BLaER1 (cell line): ENCODE data around the gene PLEKHM1.

Experiments
- H3K27ac ChIP-seq: shearing (Covaris generic); formaldehyde crosslinking; 2 replicates; pipeline ENCODE4 v1.8.1; 2022
- H3K27me3 ChIP-seq: shearing (Covaris generic); formaldehyde crosslinking; 2 replicates; pipeline ENCODE4 v1.8.1; 2022
- H3K36me3 ChIP-seq: shearing (Covaris generic); formaldehyde crosslinking; 2 replicates; pipeline ENCODE4 v1.8.1; 2022
- H3K4me1 ChIP-seq: shearing (Covaris generic); formaldehyde crosslinking; 2 replicates; pipeline ENCODE4 v1.8.1; 2022
- H3K4me2 ChIP-seq: shearing (Covaris generic); formaldehyde crosslinking; 2 replicates; pipeline ENCODE4 v1.8.1; 2022
- H3K4me3 ChIP-seq: shearing (Covaris generic); formaldehyde crosslinking; 2 replicates; pipeline ENCODE4 v1.8.1; 2022
- H3K9ac ChIP-seq: shearing (Covaris generic); formaldehyde crosslinking; 2 replicates; pipeline ENCODE4 v1.8.1; 2022
- H3K9me3 ChIP-seq: shearing (Covaris generic); formaldehyde crosslinking; 2 replicates; pipeline ENCODE4 v1.8.1; 2022
- H4K20me1 ChIP-seq: shearing (Covaris generic); formaldehyde crosslinking; 2 replicates; pipeline ENCODE4 v1.8.1; 2022
- Cebpa-rat ChIP-seq: shearing (Covaris generic); IDR thresholded peaks from 2 replicates; pipeline ENCODE4 v1.8.1; 2022

The PLEKHM1 gene

DNA sequence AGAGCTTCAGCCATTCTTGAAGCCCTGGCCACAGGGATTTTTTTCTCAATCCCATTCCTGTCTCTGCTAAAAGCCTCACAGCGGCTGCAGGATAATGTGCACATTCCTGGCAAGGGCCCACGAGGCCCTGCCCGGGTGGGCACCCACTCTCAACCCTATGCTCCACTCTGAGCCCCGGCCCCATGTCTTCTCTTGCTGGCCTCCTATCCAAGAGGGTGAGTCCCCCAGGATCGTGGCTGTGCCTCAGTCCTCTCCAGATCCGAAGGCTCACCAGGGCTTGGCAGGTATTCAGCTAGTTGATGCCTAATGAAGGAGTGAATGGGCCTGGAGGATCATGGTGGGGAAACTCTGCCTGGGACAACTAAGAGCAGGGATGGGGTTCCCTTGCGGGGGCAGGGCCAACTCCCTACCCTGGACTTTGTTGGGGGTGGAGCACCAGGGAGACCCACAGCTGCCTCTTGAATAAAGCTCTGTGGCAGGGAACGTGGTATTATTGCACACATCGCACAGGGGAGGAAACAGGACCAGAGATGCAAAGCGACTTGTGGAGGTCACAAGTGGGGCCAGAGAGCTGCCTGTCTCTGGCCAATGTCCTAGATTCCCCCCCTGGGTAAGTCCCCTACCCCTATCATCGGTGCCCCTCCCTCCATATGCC, 63.2 kb downstream of the PLEKHM1 start:
- Histone ChIP-seq H3K9ac (no peak overlapping the region), H3K4me2 (peak overlapping the region; percentile 100), H3K4me1 (peaks cover 72% of the 10 kb centered on the region)

GRCh38 chr17:45426561-45426960, 64.0 kb downstream of the PLEKHM1 start:
- H3K4me2 ChIP-seq: peak overlapping the region; percentile 64; the same call in 1 of the 2 replicates
- H3K9ac ChIP-seq: no peak overlapping the region
- H4K20me1 ChIP-seq: 0 out of 2 replicates have a peak, but pooled peaks cover 6% of the 10 kb centered on the region
- no peaks in the 10 kb centered on the region for H3K27me3 ChIP-seq
- H3K27ac ChIP-seq: 0 out of 2 replicates have a peak overlapping the region, but pooled peaks have one; percentile 48
- TF ChIP-seq Cebpa-rat: no peak
- H3K4me1 ChIP-seq: peaks cover 66% of the 10 kb centered on the region
- no peaks in the 10 kb centered on the region for H3K36me3 ChIP-seq
- H3K4me3 ChIP-seq: no peak overlapping the region
- no peaks in the 10 kb centered on the region for H3K9me3 ChIP-seq

More for the DNA sequence above, 63.2 kb downstream of the PLEKHM1 start:
- Histone ChIP-seq H3K27me3 (no peaks in the 10 kb centered on the region), H3K9me3 (no peaks in the 10 kb centered on the region), H3K27ac (no peak overlapping the region), H3K4me3 (no peak overlapping the region), H4K20me1 (0 out of 2 replicates have a peak, but pooled peaks cover 6% of the 10 kb centered on the region), H3K36me3 (no peaks in the 10 kb centered on the region)
- no peak for TF ChIP-seq Cebpa-rat

DNA sequence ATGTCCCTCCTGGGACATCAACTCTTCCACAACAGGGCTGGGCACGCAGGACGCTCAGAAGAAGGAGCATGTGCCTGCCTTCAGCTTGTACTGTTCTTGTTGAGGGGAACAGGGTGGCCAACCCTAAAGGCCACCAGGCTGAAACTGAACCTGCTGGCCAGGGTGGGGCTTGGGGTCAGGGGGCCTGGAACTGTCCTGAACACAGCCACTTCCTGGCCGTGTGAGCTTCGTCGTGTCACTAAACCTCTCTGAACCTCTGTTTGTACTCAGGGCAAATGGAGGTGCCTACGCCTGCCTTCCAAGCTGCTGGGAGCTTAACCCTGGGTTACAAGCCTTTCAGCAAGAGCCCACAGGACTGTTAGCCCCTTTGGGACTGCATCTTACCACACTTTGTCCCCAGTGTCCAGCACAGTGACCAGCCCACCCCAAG, 64.5 kb downstream of the PLEKHM1 start:
- peak overlapping the region; percentile 64 for H3K4me2 ChIP-seq

GRCh38 chr17:45425125-45425983, 65.2 kb downstream of the PLEKHM1 start:
- Histone ChIP-seq H3K4me1 (peaks cover 54% of the 10 kb centered on the region), H3K4me2 (peak overlapping the region; percentile 64), H3K27me3 (no peaks in the 10 kb centered on the region), H3K9ac (0 out of 2 replicates have a peak overlapping the region, but pooled peaks have one; percentile 16), H3K27ac (peak overlapping the region; percentile 48), H3K4me3 (no peak overlapping the region), H3K36me3 (no peaks in the 10 kb centered on the region), H3K9me3 (no peaks in the 10 kb centered on the region), H4K20me1 (0 out of 2 replicates have a peak, but pooled peaks cover 6% of the 10 kb centered on the region)
- TF ChIP-seq Cebpa-rat: no peak

More for the DNA sequence above, 64.5 kb downstream of the PLEKHM1 start:
- H3K27ac ChIP-seq: peak overlapping the region; percentile 48; the same call in 1 of the 2 replicates
- 0 out of 2 replicates have a peak, but pooled peaks cover 6% of the 10 kb centered on the region for H4K20me1 ChIP-seq
- H3K9me3 ChIP-seq: no peaks in the 10 kb centered on the region
- H3K27me3 ChIP-seq: no peaks in the 10 kb centered on the region
- H3K9ac ChIP-seq: peak overlapping the region; percentile 16; the same call in 1 of the 2 replicates
- H3K36me3 ChIP-seq: no peaks in the 10 kb centered on the region
- no peak for TF ChIP-seq Cebpa-rat
- no peak overlapping the region for H3K4me3 ChIP-seq
- peaks cover 60% of the 10 kb centered on the region for H3K4me1 ChIP-seq

- no peak overlapping the region for H3K27ac ChIP-seq
- no peaks in the 10 kb centered on the region for H3K36me3 ChIP-seq
- TF ChIP-seq Cebpa-rat: no peak
- H3K4me2 ChIP-seq: peak overlapping the region; percentile 64; the same call in 1 of the 2 replicates
- H3K9me3 ChIP-seq: no peaks in the 10 kb centered on the region
- H3K9ac ChIP-seq: no peak overlapping the region
- peaks cover 48% of the 10 kb centered on the region for H3K4me1 ChIP-seq
- H4K20me1 ChIP-seq: 0 out of 2 replicates have a peak, but pooled peaks cover 6% of the 10 kb centered on the region
- no peak overlapping the region for H3K4me3 ChIP-seq
- H3K27me3 ChIP-seq: no peaks in the 10 kb centered on the region
These were observed 65.8 kb downstream of the PLEKHM1 start for GRCh38 chr17:45424769-45425124.

GRCh38 chr17:45423975-45424335, 66.6 kb downstream of the PLEKHM1 start:
- Histone ChIP-seq H4K20me1 (no peaks in the 10 kb centered on the region), H3K9ac (no peak overlapping the region)
- no peak for TF ChIP-seq Cebpa-rat

DNA sequence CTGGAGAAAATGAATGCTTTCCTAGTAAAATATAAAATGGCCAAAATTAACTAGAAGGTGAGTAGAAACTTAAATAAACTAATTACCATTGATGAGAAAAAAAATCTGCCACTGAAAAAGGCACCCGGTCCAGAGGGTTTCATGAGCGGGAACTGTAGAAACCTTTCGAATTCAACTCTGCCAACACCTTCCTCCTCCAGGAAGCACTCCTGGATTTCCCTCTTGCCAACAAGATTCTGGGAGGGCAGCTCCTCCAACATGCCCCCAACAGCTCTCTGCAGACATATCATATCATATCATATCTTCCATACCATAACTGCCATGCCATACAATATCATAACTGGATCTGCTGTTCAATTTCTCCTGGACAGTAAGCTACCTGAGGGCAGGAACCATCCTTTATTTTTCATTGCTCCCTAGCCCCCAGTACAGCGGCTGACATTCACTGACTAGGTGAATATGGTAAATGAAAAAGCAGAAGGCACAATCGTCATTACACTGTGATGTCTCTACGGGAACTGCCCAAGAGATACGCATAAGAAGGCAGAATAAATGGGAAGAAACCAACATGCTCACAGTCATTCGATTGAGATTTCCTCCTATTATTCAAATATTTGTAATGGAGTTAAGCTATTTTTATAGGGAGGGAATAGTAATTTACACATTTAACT, 67.1 kb downstream of the PLEKHM1 start:
- no peak overlapping the region for H3K27ac ChIP-seq
- no peak overlapping the region for H3K4me3 ChIP-seq
- no peaks in the 10 kb centered on the region for H3K9me3 ChIP-seq
- H3K4me2 ChIP-seq: no peak overlapping the region
- H3K4me1 ChIP-seq: peaks cover 37% of the 10 kb centered on the region
- TF ChIP-seq Cebpa-rat: no peak
- H4K20me1 ChIP-seq: no peaks in the 10 kb centered on the region
- H3K9ac ChIP-seq: no peak overlapping the region
- no peaks in the 10 kb centered on the region for H3K27me3 ChIP-seq
- no peaks in the 10 kb centered on the region for H3K36me3 ChIP-seq

More at GRCh38 chr17:45423975-45424335, 66.6 kb downstream of the PLEKHM1 start:
- Histone ChIP-seq H3K4me2 (no peak overlapping the region), H3K27me3 (no peaks in the 10 kb centered on the region), H3K4me3 (no peak overlapping the region), H3K9me3 (no peaks in the 10 kb centered on the region), H3K36me3 (no peaks in the 10 kb centered on the region), H3K27ac (no peak overlapping the region), H3K4me1 (peaks cover 40% of the 10 kb centered on the region)

- H3K9me3 ChIP-seq: no peaks in the 10 kb centered on the region
- no peaks in the 10 kb centered on the region for H3K36me3 ChIP-seq
- no peaks in the 10 kb centered on the region for H4K20me1 ChIP-seq
- H3K27ac ChIP-seq: no peak overlapping the region
- H3K9ac ChIP-seq: no peak overlapping the region
- peak overlapping the region; percentile 42 for H3K4me2 ChIP-seq
- TF ChIP-seq Cebpa-rat: no peak
- H3K4me3 ChIP-seq: no peak overlapping the region
- H3K27me3 ChIP-seq: no peaks in the 10 kb centered on the region
- peaks cover 60% of the 10 kb centered on the region for H3K4me1 ChIP-seq
These were observed 75.3 kb downstream of the PLEKHM1 start for GRCh38 chr17:45414990-45415881.
